CD8-positive, alpha-beta memory T cell (primary cell): Measurements from ENCODE around the gene PLPPR1. TPM values are rescaled to one million over a fixed set of nuclear protein-coding genes. Genes with fewer than 3 reads are reported as not detected.

Experiments
- CTCF ChIA-PET: fragments of 350-600 bp; sonication (Branson Sonifier 250); formaldehyde crosslinking; loops from one replicate; lab custom pipeline; 2021; ENCODE audit warnings: antibody characterized with exemption; lab: Charles Lee
- POLR2A ChIA-PET: fragments of 350-600 bp; sonication (Branson Sonifier 250); formaldehyde crosslinking; loops from one replicate; lab custom pipeline; 2021; ENCODE audit warnings: antibody characterized with exemption; lab: Charles Lee
- DNase-seq, 5 donors: peaks; one replicate each; pipeline versions ENCODE4 v3.0.0 to v3.0.0-alpha.2; 2020 to 2022; ENCODE audit warnings: mixed read lengths in 1 of 5
- H3K27ac ChIP-seq: one replicate; pipeline ENCODE4 v1.7.0; 2013; ENCODE audit warnings: low read depth, mild to moderate bottlenecking, low read length, moderate library complexity
- H3K27me3 ChIP-seq: 2 replicates; pipeline ENCODE4 v1.7.0; 2013; ENCODE audit warnings: low read length, mild to moderate bottlenecking; ENCODE audit not compliant: insufficient read depth, poor library complexity, severe bottlenecking
- H3K36me3 ChIP-seq: 2 replicates; pipeline ENCODE4 v1.7.0; 2013; ENCODE audit warnings: mild to moderate bottlenecking, low read length, moderate library complexity; ENCODE audit not compliant: insufficient read depth
- H3K4me1 ChIP-seq: 2 replicates; pipeline ENCODE4 v1.7.0; 2013; ENCODE audit warnings: mild to moderate bottlenecking, low read length, moderate library complexity; ENCODE audit not compliant: insufficient read depth
- H3K4me3 ChIP-seq: 2 replicates; pipeline ENCODE4 v1.7.0; 2013; ENCODE audit warnings: mild to moderate bottlenecking, low read length
- H3K9me3 ChIP-seq: 2 replicates; pipeline ENCODE4 v1.7.0; 2013; ENCODE audit warnings: mild to moderate bottlenecking, low read length
- H3K27ac Mint-ChIP-seq, 8 donors: one replicate each; pipeline ENCODE4 v1.8.0; 2020 to 2021; ENCODE audit warnings: mixed read lengths in 8 of 8, mild to moderate bottlenecking in 6 of 8, inconsistent platforms in 3 of 8, moderate library complexity in 3 of 8
- H3K27me3 Mint-ChIP-seq, 2 donors: one replicate each; pipeline ENCODE4 v1.8.0; 2020 to 2021; ENCODE audit warnings: mixed read lengths in 2 of 2, mild to moderate bottlenecking in 1 of 2, moderate library complexity in 1 of 2
- H3K36me3 Mint-ChIP-seq, 3 donors: one replicate each; pipeline ENCODE4 v1.8.0; 2020 to 2021; ENCODE audit warnings: mixed read lengths in 3 of 3, inconsistent platforms in 1 of 3, mild to moderate bottlenecking in 1 of 3
- H3K4me1 Mint-ChIP-seq, 3 donors: one replicate each; pipeline ENCODE4 v1.8.0; 2020 to 2021; ENCODE audit warnings: mixed read lengths in 3 of 3, inconsistent platforms in 1 of 3, mild to moderate bottlenecking in 1 of 3
- H3K4me3 Mint-ChIP-seq, 7 donors: one replicate each; pipeline ENCODE4 v1.8.0; 2020 to 2021; ENCODE audit warnings: mixed read lengths in 7 of 7, mild to moderate bottlenecking in 6 of 7, moderate library complexity in 4 of 7, inconsistent platforms in 2 of 7
- H3K9me3 Mint-ChIP-seq, 5 donors: one replicate each; pipeline ENCODE4 v1.8.0; 2020 to 2022; ENCODE audit warnings: mixed read lengths in 5 of 5, mild to moderate bottlenecking in 3 of 5, moderate library complexity in 2 of 5, inconsistent platforms in 1 of 5
- polyA plus RNA-seq: library from polyadenylated mRNA; unstranded; fragments of 300-500 nt; fragmentation: Illumina TruSeq; gene quantifications from one replicate; pipeline ENCODE4 v1.2.3, GENCODE V29; 2021
- total RNA-seq, 2 experiments: library from RNA; stranded (reverse); gene quantifications; one replicate each; pipeline ENCODE4 v1.2.3, GENCODE V29; 2021

Gene PLPPR1
- total and polyA plus RNA-seq, 3 experiments from 2014 or later: not detected

- Histone ChIP-seq H3K4me3 (no peak overlapping the region), H3K27me3 (no peaks in the 10 kb centered on the region), H3K27ac (no peak overlapping the region), H3K4me1 (no peaks in the 10 kb centered on the region), H3K36me3 (no peaks in the 10 kb centered on the region), H3K9me3 (no peaks in the 10 kb centered on the region)
- DNase-seq: no peak
- Mint-ChIP-seq H3K4me1 (no peaks in the 10 kb centered on the region), H3K36me3 (no peaks in the 10 kb centered on the region), H3K4me3 (no peak overlapping the region), H3K27me3 (peaks cover 0 to 27% of the 10 kb centered on the region in 2 donors), H3K27ac (no peak overlapping the region), H3K9me3 (no peaks in the 10 kb centered on the region)
- ChIA-PET POLR2A (no interaction called here), CTCF (no interaction called here)
Observed at GRCh38 chr9:101366038-101366756, 337.7 kb downstream of the PLPPR1 start.

DNA sequence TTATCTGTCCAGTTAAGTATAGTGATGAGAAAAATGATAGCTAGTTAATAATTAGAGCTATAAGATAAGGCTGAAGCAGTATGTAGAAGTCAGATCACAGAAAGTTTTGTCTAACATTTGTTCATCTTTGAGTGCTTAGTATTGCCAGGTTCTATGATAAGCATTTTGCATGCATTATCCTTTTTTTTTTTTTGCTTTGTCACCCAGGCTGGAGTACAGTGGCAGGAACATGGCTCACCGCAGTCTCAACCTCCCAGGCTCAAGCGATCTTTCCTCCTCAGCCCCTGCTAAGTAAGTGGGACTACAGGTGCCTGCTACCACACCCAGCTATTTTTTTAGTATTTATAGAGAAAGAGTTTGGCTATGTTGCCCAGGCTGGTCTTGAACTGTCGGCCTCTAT is 338.8 kb downstream of the PLPPR1 start:
- Mint-ChIP-seq H3K27me3 (peaks cover 0 to 34% of the 10 kb centered on the region in 2 donors), H3K4me3 (no peak overlapping the region), H3K9me3 (peaks cover 0 to 2% (median 0%) of the 10 kb centered on the region in 5 donors), H3K4me1 (no peaks in the 10 kb centered on the region), H3K27ac (no peak overlapping the region), H3K36me3 (no peaks in the 10 kb centered on the region)
- Histone ChIP-seq H3K4me3 (no peak overlapping the region), H3K4me1 (no peaks in the 10 kb centered on the region), H3K9me3 (no peaks in the 10 kb centered on the region), H3K36me3 (no peaks in the 10 kb centered on the region), H3K27ac (no peak overlapping the region), H3K27me3 (no peaks in the 10 kb centered on the region)
- ChIA-PET POLR2A (no interaction called here), CTCF (no interaction called here)
- no peak for DNase-seq

DNA sequence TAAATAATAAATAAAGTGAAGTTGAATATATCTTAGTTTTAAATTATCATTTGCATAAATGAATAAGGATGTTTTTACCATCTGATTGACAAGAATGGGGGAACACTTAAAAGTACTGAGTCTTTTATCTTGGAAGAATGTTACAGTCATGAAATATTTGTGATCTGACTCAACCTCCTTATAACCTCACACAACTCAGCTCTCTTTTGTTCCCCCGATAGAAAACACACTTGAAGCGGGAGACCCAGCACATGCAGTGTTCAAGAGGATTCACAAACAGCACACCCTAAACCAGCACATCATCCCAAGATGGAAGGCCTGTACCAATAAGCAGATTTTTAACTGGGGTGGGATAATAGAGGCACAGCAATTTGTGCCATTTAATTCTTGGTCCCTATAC is 340.8 kb downstream of the PLPPR1 start:
- ChIA-PET CTCF (no interaction called here), POLR2A (no interaction called here)
- no peaks in the 10 kb centered on the region for H3K36me3 Mint-ChIP-seq

GRCh38 chr9:101369884-101370531 is 341.5 kb downstream of the PLPPR1 start:
- Histone ChIP-seq H3K9me3 (no peaks in the 10 kb centered on the region), H3K27ac (no peak overlapping the region), H3K27me3 (no peaks in the 10 kb centered on the region), H3K36me3 (no peaks in the 10 kb centered on the region), H3K4me3 (no peak overlapping the region), H3K4me1 (no peaks in the 10 kb centered on the region)
- Mint-ChIP-seq H3K4me1 (no peaks in the 10 kb centered on the region), H3K4me3 (no peak overlapping the region), H3K9me3 (peaks cover 0 to 2% (median 0%) of the 10 kb centered on the region in 5 donors), H3K27me3 (peaks cover 0 to 37% of the 10 kb centered on the region in 2 donors), H3K36me3 (no peaks in the 10 kb centered on the region), H3K27ac (no peak overlapping the region)
- DNase-seq: no peak
- CTCF ChIA-PET: no interaction called here
- POLR2A ChIA-PET: no interaction called here

More for the DNA sequence above, 340.8 kb downstream of the PLPPR1 start:
- H3K4me1 ChIP-seq: no peaks in the 10 kb centered on the region
- H3K4me3 ChIP-seq: no peak overlapping the region
- Mint-ChIP-seq H3K27me3 (peaks cover 0 to 29% of the 10 kb centered on the region in 2 donors), H3K4me1 (no peaks in the 10 kb centered on the region), H3K4me3 (no peak overlapping the region), H3K27ac (peak overlapping the region in 1 of 8 donors; percentile 69), H3K9me3 (peaks cover 0 to 2% (median 0%) of the 10 kb centered on the region in 5 donors)
- H3K27me3 ChIP-seq: no peaks in the 10 kb centered on the region
- no peaks in the 10 kb centered on the region for H3K36me3 ChIP-seq
- H3K27ac ChIP-seq: no peak overlapping the region
- DNase-seq: no peak
- no peaks in the 10 kb centered on the region for H3K9me3 ChIP-seq

GRCh38 chr9:101371813-101372212 is 343.3 kb downstream of the PLPPR1 start:
- H3K36me3 Mint-ChIP-seq: peaks cover 0 to 10% (median 0%) of the 10 kb centered on the region in 3 donors
- CTCF ChIA-PET: no interaction called here

GRCh38 chr9:101372327-101373118 is 344.0 kb downstream of the PLPPR1 start:
- no peak overlapping the region for H3K27ac ChIP-seq
- no peak overlapping the region for H3K4me3 ChIP-seq
- no peaks in the 10 kb centered on the region for H3K4me1 ChIP-seq
- Mint-ChIP-seq H3K4me3 (no peak overlapping the region), H3K4me1 (no peaks in the 10 kb centered on the region), H3K27ac (no peak overlapping the region), H3K9me3 (peaks cover 0 to 10% (median 0%) of the 10 kb centered on the region in 5 donors), H3K36me3 (peaks cover 0 to 11% (median 0%) of the 10 kb centered on the region in 3 donors), H3K27me3 (peaks cover 6 to 46% of the 10 kb centered on the region in 2 donors)
- CTCF ChIA-PET: no interaction called here
- H3K36me3 ChIP-seq: no peaks in the 10 kb centered on the region
- no peaks in the 10 kb centered on the region for H3K27me3 ChIP-seq
- H3K9me3 ChIP-seq: no peaks in the 10 kb centered on the region
- POLR2A ChIA-PET: no interaction called here
- no peak for DNase-seq

More at GRCh38 chr9:101371813-101372212, 343.3 kb downstream of the PLPPR1 start:
- no peaks in the 10 kb centered on the region for H3K27me3 ChIP-seq
- Mint-ChIP-seq H3K4me3 (no peak overlapping the region), H3K9me3 (peaks cover 0 to 10% (median 0%) of the 10 kb centered on the region in 5 donors), H3K27ac (no peak overlapping the region), H3K27me3 (peaks cover 1 to 45% of the 10 kb centered on the region in 2 donors), H3K4me1 (no peaks in the 10 kb centered on the region)
- H3K36me3 ChIP-seq: no peaks in the 10 kb centered on the region
- no peaks in the 10 kb centered on the region for H3K4me1 ChIP-seq
- no peaks in the 10 kb centered on the region for H3K9me3 ChIP-seq
- H3K27ac ChIP-seq: no peak overlapping the region
- DNase-seq: no peak
- POLR2A ChIA-PET: no interaction called here
- H3K4me3 ChIP-seq: no peak overlapping the region
